Kidney tubule cell (primary cell): ENCODE data around the gene ZNF823.
A peak's percentile ranks its signal among the peaks of the same experiment; 100 is the strongest.
"Not testable (repeated sequence)": the region's sequence is repeated elsewhere in the genome, so short reads cannot be mapped to it uniquely, and the experiment has no call there.

Experiments used
- DNase-seq: peaks from one replicate; pipeline ENCODE4 v3.0.0-alpha.2; 2018; ENCODE audit warnings: low spot score

The ZNF823 gene

GRCh38 chr19:11738746-11739620 is at the start of gene ZNF823:
Gene ZNF823 (minus strand): TSS chr19:11738946. CDS start chr19:11738819, 127 bp downstream.
- peak; percentile 99 for DNase-seq

- no peak for DNase-seq
Measured at GRCh38 chr19:11787536-11787935, 48.8 kb upstream of the ZNF823 start.

GRCh38 chr19:11784356-11784755 is 45.6 kb upstream of the ZNF823 start:
- no peak for DNase-seq

GRCh38 chr19:11783767-11784166 is 45.0 kb upstream of the ZNF823 start:
- DNase-seq, result no peak

GRCh38 chr19:11781295-11782057 is 42.7 kb upstream of the ZNF823 start:
- no peak for DNase-seq

- no peak for DNase-seq
Measured at GRCh38 chr19:11780431-11781020, 41.8 kb upstream of the ZNF823 start.

GRCh38 chr19:11776669-11777068 is 37.9 kb upstream of the ZNF823 start:
- DNase-seq, result not testable (repeated sequence)

- not testable (repeated sequence) for DNase-seq
Measured at GRCh38 chr19:11771520-11771919, 32.8 kb upstream of the ZNF823 start.

GRCh38 chr19:11769995-11770394 is 31.2 kb upstream of the ZNF823 start:
- no peak for DNase-seq

- peak; percentile 89 for DNase-seq
Measured at GRCh38 chr19:11767633-11768133, 28.9 kb upstream of the ZNF823 start.

GRCh38 chr19:11766597-11767591 is 28.1 kb upstream of the ZNF823 start, which contains the start of gene ZNF441:
Gene ZNF441 (plus strand): TSS chr19:11767000. CDS start chr19:11767194, 194 bp downstream.
- DNase-seq, result peak; percentile 97

- DNase-seq, result no peak
Measured at GRCh38 chr19:11763611-11764010, 24.9 kb upstream of the ZNF823 start.

- DNase-seq, result no peak
Measured at GRCh38 chr19:11763117-11763516, 24.4 kb upstream of the ZNF823 start.

- no peak for DNase-seq
Measured at GRCh38 chr19:11759805-11760204, 21.1 kb upstream of the ZNF823 start.

- no peak for DNase-seq
Measured at GRCh38 chr19:11756965-11757364, 18.2 kb upstream of the ZNF823 start.

- DNase-seq, result no peak
Measured at GRCh38 chr19:11754663-11755062, 15.9 kb upstream of the ZNF823 start.

- DNase-seq, result no peak
Measured at GRCh38 chr19:11752244-11752736, 13.5 kb upstream of the ZNF823 start.

- no peak for DNase-seq
Measured at GRCh38 chr19:11749751-11750150, 11.0 kb upstream of the ZNF823 start.

GRCh38 chr19:11747277-11747676 is 8.5 kb upstream of the ZNF823 start:
- no peak for DNase-seq

GRCh38 chr19:11745869-11746268 is 7.1 kb upstream of the ZNF823 start:
- DNase-seq, result peak; percentile 98
